SJCRH30 (cell line): ENCODE results near the gene GPC6. TPM values are rescaled to one million over a fixed set of nuclear protein-coding genes. Genes with fewer than 3 reads are reported as not detected.

Experiments used
- DNase-seq, 2 experiments: peaks; one replicate each; pipeline ENCODE4 v3.0.0-alpha.2; 2015 to 2020
- H3K27ac ChIP-seq: fragments of 250-450 bp; sonication (Bioruptor Pico); 2 replicates; pipeline ENCODE4 v1.5.1; 2020; ENCODE audit warnings: mild to moderate bottlenecking, moderate library complexity
- H3K27me3 ChIP-seq: fragments of 250-450 bp; sonication (Bioruptor Pico); 2 replicates; pipeline ENCODE4 v1.5.1; 2020; ENCODE audit warnings: mild to moderate bottlenecking, moderate library complexity
- H3K36me3 ChIP-seq: fragments of 250-450 bp; sonication (Bioruptor Pico); 2 replicates; pipeline ENCODE4 v1.5.1; 2020; ENCODE audit warnings: mild to moderate bottlenecking, moderate library complexity
- H3K4me1 ChIP-seq: fragments of 250-450 bp; sonication (Bioruptor Pico); 2 replicates; pipeline ENCODE4 v1.5.1; 2020; ENCODE audit warnings: mild to moderate bottlenecking, moderate library complexity
- H3K4me3 ChIP-seq: fragments of 250-450 bp; sonication (Bioruptor Pico); 2 replicates; pipeline ENCODE4 v1.5.1; 2020; ENCODE audit warnings: mild to moderate bottlenecking, moderate library complexity
- H3K9me3 ChIP-seq: fragments of 250-450 bp; sonication (Bioruptor Pico); replicated peaks from 2 replicates; pipeline ENCODE4 v1.5.1; 2020; ENCODE audit warnings: mild to moderate bottlenecking, moderate library complexity
- total RNA-seq: library from RNA; depleted of rRNA; stranded (reverse); fragments of >200 nt; shearing (Covaris generic); gene quantifications from 2 replicates; pipeline ENCODE4 v1.2.3, GENCODE V29; 2014

The GPC6 gene
- total RNA-seq, 1 experiment from 2014 or later: 21.1 TPM

DNA sequence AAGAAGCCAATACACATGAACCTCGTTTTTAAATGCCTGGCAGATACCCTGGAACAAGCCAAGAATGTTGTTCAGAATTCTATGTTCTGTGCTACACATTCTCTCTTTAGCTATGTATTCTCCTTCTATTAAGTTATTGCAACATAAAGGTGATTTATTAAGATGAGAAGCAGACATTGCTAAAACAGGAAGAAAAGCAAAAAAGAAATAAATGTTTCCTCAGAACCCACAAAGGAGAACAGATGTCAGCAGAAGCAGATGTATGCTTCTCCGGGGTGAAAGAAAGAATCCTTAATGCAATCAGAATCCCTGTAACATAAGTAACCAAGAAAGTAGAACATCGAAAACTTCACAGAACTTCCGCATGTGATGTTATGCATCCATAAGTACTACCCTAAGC is 950.0 kb downstream of the GPC6 start:
- Histone ChIP-seq H3K4me3 (no peak overlapping the region), H3K36me3 (no peaks in the 10 kb centered on the region), H3K27me3 (no peaks in the 10 kb centered on the region), H3K4me1 (no peaks in the 10 kb centered on the region), H3K9me3 (no peaks in the 10 kb centered on the region), H3K27ac (no peak overlapping the region)
- DNase-seq: no peak

DNA sequence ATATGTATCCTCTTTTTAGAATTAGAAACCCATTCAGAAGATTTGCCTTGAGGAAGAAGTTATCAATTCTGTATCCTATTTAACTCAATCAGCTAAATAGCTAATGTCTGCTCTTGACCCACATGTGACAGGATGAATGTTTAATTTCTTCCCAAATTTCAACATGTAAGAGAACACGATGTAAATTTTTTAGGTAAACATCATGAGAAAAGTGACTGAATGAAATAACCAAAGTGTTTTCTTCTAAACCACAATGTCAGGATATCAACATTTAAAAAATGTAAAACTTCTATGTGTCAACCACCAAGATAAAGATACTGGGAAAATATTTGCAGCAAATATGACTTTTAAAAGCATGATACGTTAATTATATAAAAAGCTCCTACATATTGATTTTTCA is 950.4 kb downstream of the GPC6 start:
- Histone ChIP-seq H3K4me1 (no peaks in the 10 kb centered on the region), H3K27ac (no peak overlapping the region), H3K9me3 (no peaks in the 10 kb centered on the region), H3K4me3 (no peak overlapping the region), H3K36me3 (no peaks in the 10 kb centered on the region), H3K27me3 (no peaks in the 10 kb centered on the region)
- DNase-seq: no peak

DNA sequence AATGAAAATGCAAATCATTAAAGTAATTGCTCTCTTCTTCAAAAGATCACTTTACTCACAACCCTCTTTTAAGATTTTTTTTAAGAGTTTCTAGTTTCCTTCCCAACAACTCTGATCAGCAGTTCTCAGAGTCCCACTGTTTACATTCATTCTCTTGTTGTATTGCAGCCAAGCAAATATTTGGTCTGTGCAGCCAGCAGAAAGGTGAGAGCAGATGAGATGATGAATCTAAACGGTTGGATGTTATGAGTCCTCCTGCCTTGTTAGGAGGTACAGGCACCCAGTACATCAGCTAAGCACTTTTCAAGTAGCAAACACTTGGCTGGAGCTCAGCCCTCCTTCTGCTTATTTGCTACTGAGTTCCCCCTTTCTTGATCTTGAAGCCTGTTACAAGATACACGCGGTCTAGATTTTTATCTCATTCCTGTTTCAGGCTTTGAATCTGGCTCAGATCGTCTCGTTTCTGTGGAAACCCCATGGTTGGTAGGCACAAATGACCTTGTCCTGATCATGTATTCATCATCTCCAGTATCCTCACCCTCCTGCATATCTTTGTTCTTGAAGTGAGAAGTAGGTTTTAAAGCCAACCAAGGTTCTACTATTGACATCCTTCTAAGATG is 952.1 kb downstream of the GPC6 start:
- Histone ChIP-seq H3K27ac (no peak overlapping the region), H3K36me3 (no peaks in the 10 kb centered on the region), H3K27me3 (no peaks in the 10 kb centered on the region), H3K4me3 (no peak overlapping the region), H3K9me3 (no peaks in the 10 kb centered on the region), H3K4me1 (no peaks in the 10 kb centered on the region)
- no peak for DNase-seq

DNA sequence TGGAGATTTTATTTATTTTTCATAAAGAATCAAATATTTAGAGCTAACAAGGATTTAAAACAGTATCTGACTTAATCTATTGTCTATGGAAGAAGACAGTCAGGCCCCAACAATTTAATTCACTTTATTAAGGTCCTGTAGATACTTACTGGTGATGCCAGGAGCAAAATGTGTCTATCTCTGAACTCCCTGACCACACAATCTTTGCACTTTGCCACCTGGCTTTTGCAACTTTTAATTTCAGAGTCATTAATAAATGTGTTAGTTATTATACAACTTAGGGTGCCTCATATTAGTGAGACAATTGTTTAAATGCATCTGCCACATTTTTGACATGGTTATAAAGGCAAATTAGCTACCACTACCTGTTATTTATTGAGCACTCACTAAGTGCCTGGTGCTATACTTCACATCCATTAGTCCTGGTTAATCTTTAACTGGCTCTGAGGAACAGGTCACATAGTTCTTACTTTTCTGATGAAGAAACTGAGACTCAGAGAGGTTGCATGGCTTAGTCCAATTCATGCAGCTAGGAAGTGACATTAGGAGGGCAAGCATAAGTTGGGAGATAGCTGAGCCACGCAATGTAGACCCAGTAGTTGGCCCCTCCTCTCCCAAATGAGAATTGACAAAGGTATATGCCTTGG is 955.0 kb downstream of the GPC6 start:
- no peaks in the 10 kb centered on the region for H3K27me3 ChIP-seq
- H3K4me1 ChIP-seq: no peaks in the 10 kb centered on the region
- H3K27ac ChIP-seq: no peak overlapping the region
- no peak overlapping the region for H3K4me3 ChIP-seq
- H3K9me3 ChIP-seq: no peaks in the 10 kb centered on the region
- no peak for DNase-seq
- H3K36me3 ChIP-seq: no peaks in the 10 kb centered on the region

DNA sequence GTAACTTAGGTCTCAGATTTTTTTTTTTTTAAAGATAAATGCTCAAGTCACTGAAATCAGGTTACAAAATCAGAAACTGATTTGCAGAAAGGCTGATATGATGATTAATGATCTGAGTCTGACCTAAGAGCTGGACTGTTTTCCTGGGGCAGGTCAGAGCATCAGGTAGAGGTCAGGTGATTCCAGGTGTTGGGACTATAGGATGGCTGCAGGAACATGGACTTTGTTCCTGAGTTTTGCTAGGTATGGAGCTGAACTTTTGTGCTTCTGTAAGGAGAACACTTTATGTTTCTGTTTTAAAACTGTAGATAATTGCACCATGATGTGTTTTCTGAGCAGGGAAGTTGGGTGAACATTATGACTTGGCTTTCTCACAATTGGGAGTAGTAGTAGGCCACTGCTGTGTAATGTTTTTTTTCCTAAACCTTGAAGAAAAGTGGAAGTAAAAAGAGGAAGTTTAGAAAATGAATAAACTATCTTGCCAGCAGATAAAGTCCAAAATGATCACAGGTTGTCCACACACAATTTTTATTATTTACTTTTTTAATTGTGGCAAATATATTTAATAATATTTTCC is 955.7 kb downstream of the GPC6 start:
- Histone ChIP-seq H3K27ac (no peak overlapping the region), H3K4me1 (no peaks in the 10 kb centered on the region)

DNA sequence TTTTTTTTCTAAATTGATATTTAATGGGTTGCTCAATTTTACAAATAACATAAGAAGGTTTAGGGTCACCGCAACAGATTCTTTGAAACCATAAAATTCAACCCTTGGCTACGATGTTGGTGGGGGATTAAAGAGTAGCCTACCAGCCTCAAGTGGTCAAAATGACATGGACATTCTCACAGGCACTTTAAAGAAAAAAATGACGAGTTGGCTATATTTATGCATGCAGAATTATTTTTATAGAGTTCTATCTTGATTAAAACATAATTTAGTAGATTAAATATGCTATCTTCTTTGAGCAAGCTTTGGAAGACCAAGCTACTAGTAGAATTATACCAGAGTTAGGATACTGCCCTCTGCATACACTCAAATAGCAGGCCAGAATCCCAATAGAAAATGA is 959.9 kb downstream of the GPC6 start:
- DNase-seq: no peak
- Histone ChIP-seq H3K36me3 (no peaks in the 10 kb centered on the region), H3K27ac (no peak overlapping the region), H3K4me3 (no peak overlapping the region), H3K4me1 (no peaks in the 10 kb centered on the region), H3K9me3 (no peaks in the 10 kb centered on the region), H3K27me3 (no peaks in the 10 kb centered on the region)

More for the DNA sequence above, 955.7 kb downstream of the GPC6 start:
- Histone ChIP-seq H3K4me3 (no peak overlapping the region), H3K36me3 (no peaks in the 10 kb centered on the region), H3K27me3 (no peaks in the 10 kb centered on the region), H3K9me3 (no peaks in the 10 kb centered on the region)
- no peak for DNase-seq

DNA sequence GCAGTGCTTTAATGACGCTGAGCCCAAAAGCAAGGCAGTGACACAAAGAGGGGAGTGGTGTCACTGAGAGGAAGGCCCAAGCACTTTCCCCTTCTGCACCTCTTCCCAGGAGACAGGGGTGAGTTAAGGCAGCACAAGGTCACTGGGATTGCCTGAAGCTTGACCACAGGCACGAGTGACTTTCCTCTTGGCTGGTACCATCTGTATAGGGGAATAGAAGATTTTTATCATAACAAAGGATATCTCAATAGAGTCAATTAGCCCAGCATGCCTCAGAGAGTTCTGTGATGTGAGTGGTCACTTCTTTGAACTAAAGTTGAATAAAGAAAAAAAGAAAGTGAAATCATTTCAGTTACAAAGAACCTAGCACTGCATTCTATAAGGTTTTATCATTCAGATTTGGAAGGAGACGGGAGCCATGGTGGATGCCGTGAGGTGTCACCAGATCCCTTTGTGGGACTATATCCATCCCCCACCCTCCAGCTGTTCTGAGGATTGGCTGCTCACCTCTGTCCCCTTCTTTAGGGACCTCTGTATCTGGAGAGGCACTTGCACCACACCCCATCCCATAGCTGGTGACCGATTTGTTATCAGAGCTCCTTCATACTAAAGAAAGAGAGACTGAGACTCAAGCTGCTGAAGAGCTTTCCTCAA is 961.7 kb downstream of the GPC6 start:
- no peak for DNase-seq

DNA sequence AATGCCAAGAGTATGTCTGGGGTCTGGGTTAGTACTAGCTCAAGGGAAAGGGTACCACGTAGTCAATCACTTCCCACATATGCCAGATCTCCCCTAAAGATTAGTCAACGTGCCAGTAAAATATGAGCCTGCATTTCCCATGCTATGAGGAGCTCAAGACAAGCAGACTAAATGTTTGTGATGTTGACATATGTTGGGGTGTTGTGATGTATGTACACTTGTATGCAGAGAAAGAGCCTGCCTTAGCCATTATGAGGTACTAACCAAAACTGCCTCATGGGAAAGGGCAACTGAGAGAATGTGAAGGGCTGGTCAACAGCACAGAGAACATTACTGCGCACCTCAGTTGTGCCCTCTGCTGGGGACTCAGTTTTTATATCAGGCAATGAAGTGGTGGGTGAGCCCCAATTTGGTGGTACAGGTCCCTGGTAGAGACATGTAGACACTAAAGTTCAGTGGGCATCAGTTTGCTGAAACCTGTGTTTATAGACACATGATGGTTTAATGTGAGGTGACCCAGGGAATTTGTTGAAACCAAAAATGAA is 965.9 kb downstream of the GPC6 start:
- Histone ChIP-seq H3K4me1 (peaks cover 3% of the 10 kb centered on the region; the same call in 1 of the 2 replicates), H3K4me3 (no peak overlapping the region), H3K27ac (no peak overlapping the region), H3K27me3 (no peaks in the 10 kb centered on the region), H3K36me3 (no peaks in the 10 kb centered on the region), H3K9me3 (no peaks in the 10 kb centered on the region)
- peak; percentile 32 to 60 for DNase-seq

More for the DNA sequence above, 961.7 kb downstream of the GPC6 start:
- H3K4me1 ChIP-seq: no peaks in the 10 kb centered on the region
- no peaks in the 10 kb centered on the region for H3K27me3 ChIP-seq
- H3K9me3 ChIP-seq: no peaks in the 10 kb centered on the region
- no peak overlapping the region for H3K4me3 ChIP-seq
- H3K36me3 ChIP-seq: no peaks in the 10 kb centered on the region
- H3K27ac ChIP-seq: no peak overlapping the region

DNA sequence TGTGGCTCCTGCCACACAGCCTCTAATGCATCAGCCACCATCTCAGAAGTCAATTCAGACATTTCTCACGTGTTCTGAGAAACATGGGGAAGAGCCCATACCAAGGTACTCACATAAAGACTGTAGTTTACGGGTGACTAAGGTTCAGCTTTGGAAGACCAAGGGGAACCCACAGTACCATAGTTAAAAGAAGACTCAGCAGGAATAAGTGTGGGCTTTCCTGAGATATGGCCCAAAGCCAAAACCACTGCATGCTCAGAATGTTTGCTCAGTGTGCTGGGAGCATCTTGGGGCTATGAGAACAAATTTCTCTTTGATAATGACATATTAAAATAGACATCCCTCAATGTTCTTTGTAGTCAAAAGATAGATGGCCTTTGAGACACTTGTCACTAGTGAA is 969.1 kb downstream of the GPC6 start:
- H3K4me3 ChIP-seq: no peak overlapping the region
- peak; percentile 24 to 36 for DNase-seq
- no peaks in the 10 kb centered on the region for H3K36me3 ChIP-seq
- H3K27ac ChIP-seq: no peak overlapping the region
- peaks cover 3% of the 10 kb centered on the region for H3K4me1 ChIP-seq
- H3K9me3 ChIP-seq: no peaks in the 10 kb centered on the region
- H3K27me3 ChIP-seq: no peaks in the 10 kb centered on the region

DNA sequence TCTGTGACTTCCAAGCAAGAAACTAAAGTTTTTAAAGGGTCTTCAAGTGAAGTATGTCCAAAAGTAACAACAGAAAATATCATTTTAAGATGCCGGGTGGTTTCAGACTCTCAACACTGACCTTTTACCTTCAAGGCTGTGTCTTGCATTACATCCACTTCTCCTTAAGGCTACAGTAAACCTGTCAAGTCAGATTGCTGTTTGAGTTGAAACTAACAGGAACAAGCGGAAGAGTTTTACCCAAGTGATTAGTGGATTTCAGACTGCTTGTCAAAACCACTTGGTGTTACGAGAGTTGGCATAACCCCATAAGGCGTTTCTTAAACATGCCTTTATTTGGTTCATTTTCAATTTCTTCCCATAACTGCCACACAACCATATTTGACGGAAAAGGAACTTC is 969.8 kb downstream of the GPC6 start:
- no peaks in the 10 kb centered on the region for H3K27me3 ChIP-seq
- H3K36me3 ChIP-seq: no peaks in the 10 kb centered on the region
- no peak overlapping the region for H3K27ac ChIP-seq
- H3K9me3 ChIP-seq: no peaks in the 10 kb centered on the region
- DNase-seq: no peak
- peaks cover 3% of the 10 kb centered on the region for H3K4me1 ChIP-seq
- no peak overlapping the region for H3K4me3 ChIP-seq

DNA sequence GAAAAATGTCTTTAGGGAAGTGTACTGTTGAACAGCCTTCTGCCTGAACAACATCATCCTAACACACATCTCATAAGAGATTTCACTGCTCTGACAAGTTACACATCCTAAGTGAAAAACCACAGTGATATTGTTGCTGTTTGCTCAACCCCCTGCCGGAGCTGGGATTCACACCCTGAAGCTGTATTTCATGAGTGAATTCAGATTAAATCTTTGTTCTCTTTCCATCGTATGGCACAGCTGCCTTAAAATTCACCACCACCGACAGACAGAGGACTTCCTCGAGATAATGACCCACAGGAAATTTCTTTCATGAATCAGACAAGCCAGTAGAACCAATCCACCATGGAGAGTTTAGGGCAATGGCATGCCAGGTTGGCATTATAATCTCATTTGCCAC is 972.1 kb downstream of the GPC6 start:
- no peaks in the 10 kb centered on the region for H3K36me3 ChIP-seq
- no peak overlapping the region for H3K4me3 ChIP-seq
- peaks cover 3% of the 10 kb centered on the region for H3K4me1 ChIP-seq
- no peak overlapping the region for H3K27ac ChIP-seq
- DNase-seq: peak in 1 of 2 experiments; percentile 3
- no peaks in the 10 kb centered on the region for H3K9me3 ChIP-seq
- H3K27me3 ChIP-seq: no peaks in the 10 kb centered on the region

DNA sequence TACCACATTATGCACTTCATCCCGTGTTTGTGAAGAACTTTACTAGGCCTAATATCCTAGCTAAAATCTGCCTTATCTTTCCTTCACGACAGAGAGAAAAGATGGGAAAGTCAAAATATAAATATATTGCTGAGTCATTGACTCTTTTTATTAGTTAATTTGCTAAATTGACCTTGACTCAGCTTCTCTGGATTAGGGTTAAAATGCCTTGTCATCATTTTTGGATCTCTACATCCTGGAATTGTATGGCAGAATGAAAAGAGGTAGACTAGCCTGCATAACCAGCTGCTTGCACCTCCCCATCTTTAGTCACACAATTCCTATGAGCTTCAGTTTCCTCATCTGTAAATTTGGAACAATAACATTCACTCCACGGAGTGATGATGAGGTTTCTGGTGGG is 972.5 kb downstream of the GPC6 start:
- no peaks in the 10 kb centered on the region for H3K9me3 ChIP-seq
- no peaks in the 10 kb centered on the region for H3K36me3 ChIP-seq
- no peak overlapping the region for H3K4me3 ChIP-seq
- H3K4me1 ChIP-seq: peaks cover 3% of the 10 kb centered on the region
- no peak overlapping the region for H3K27ac ChIP-seq
- DNase-seq: no peak
- H3K27me3 ChIP-seq: no peaks in the 10 kb centered on the region

DNA sequence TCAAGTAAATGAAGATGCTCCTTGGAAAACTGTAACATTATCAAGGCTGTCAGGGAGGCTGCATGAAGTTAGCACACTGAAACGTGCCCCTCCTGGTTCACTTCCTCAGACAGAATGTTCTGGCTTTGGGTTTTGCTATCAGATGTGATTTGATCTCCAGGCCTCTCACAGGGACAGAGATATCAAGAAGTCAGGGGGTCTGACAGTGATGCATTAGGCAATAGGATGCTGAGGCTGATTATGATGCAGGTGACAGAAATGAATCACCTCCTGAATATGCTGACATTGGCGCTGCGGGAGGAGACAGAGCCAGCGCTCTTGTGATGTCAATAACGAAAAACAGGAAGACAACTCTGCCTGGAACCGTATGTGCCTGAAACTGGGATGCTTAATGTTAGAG is 974.4 kb downstream of the GPC6 start:
- Histone ChIP-seq H3K4me3 (no peak overlapping the region), H3K27me3 (no peaks in the 10 kb centered on the region), H3K27ac (no peak overlapping the region), H3K36me3 (no peaks in the 10 kb centered on the region), H3K4me1 (no peaks in the 10 kb centered on the region; the same call in none of the 2 replicates), H3K9me3 (no peaks in the 10 kb centered on the region)
- DNase-seq: no peak

DNA sequence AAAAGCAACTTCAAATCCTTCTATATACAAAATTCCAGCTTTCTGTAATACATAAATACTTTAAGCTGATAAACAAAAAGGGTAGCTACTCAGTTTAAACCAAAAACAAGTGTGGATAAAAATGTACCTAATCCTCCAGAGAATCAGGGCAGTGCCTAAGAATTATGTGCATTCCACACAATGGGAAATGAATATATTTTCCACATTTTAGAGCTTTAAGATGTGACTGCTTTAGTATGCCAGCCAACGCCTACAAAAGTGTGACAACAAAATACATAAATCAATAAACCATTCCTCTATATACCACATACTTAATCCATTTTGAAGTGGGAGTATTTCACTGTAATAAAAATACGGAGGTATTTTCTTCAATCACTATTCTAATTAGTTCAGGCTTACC is 977.6 kb downstream of the GPC6 start:
- Histone ChIP-seq H3K36me3 (no peaks in the 10 kb centered on the region), H3K9me3 (no peaks in the 10 kb centered on the region), H3K4me3 (no peak overlapping the region), H3K27ac (no peak overlapping the region), H3K4me1 (no peaks in the 10 kb centered on the region; the same call in 1 of the 2 replicates), H3K27me3 (no peaks in the 10 kb centered on the region)
- no peak for DNase-seq

DNA sequence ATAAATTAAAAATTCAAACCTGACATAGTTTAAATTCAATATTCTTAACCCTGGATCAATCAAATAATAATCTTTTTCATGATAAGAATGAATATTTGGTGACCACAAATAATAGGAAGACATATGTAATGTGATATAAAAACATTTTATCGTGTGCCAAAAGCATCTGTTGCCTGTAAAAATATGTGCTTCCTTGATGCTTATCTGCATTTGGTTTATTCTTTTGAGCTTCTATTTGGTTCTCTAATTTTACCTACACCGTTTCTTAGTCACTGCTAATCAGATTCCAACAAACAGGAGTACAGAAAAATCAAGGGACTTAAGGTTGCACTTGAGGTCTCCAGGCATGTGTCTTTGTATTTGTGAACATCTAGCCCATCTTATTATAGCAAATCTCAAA is 978.3 kb downstream of the GPC6 start:
- no peak for DNase-seq
- Histone ChIP-seq H3K27me3 (no peaks in the 10 kb centered on the region), H3K4me3 (no peak overlapping the region), H3K4me1 (no peaks in the 10 kb centered on the region; the same call in 1 of the 2 replicates), H3K9me3 (no peaks in the 10 kb centered on the region), H3K36me3 (no peaks in the 10 kb centered on the region), H3K27ac (no peak overlapping the region)
